ENCODE measurements around the gene STRA8.
A peak's percentile ranks its signal among the peaks of the same experiment; 100 is the strongest.
"Not testable (repeated sequence)": the region's sequence is repeated elsewhere in the genome, so short reads cannot be mapped to it uniquely, and the experiment has no call there.

The STRA8 gene

GRCh38 chr7:135205850-135206249 lies 27.8 kb upstream of the STRA8 start:
- DNase-seq: no peak

- peak; percentile 40 to 73 (median 51) for DNase-seq
Measured at GRCh38 chr7:135206941-135207391, 26.7 kb upstream of the STRA8 start.

- DNase-seq: peak in 3 of 4 experiments; percentile 15 to 27 (median 18)
Measured at GRCh38 chr7:135207406-135208101, 26.1 kb upstream of the STRA8 start.

GRCh38 chr7:135208102-135208793 lies 25.4 kb upstream of the STRA8 start:
- DNase-seq: peak; percentile 63 to 80 (median 72)

GRCh38 chr7:135209225-135209834 lies 24.3 kb upstream of the STRA8 start:
- peak; percentile 30 to 81 (median 60) for DNase-seq

- DNase-seq: peak in 1 of 4 experiments; percentile 52
Measured at GRCh38 chr7:135210888-135211178, 22.8 kb upstream of the STRA8 start.

- DNase-seq: peak; percentile 95 to 99 (median 98)
Measured at GRCh38 chr7:135211179-135211945, 22.3 kb upstream of the STRA8 start, which contains the start of gene WDR91. Gene WDR91 (minus strand): TSS chr7:135211526. CDS start chr7:135211502, 24 bp downstream.

- not testable (repeated sequence) for DNase-seq
Measured at GRCh38 chr7:135211946-135212685, 21.5 kb upstream of the STRA8 start.

- no peak for DNase-seq
Measured at GRCh38 chr7:135213831-135214230, 19.8 kb upstream of the STRA8 start.

- no peak for DNase-seq
Measured at GRCh38 chr7:135215180-135215579, 18.5 kb upstream of the STRA8 start.

GRCh38 chr7:135215698-135216097 lies 17.9 kb upstream of the STRA8 start:
- no peak for DNase-seq

GRCh38 chr7:135217645-135218509 lies 15.8 kb upstream of the STRA8 start:
- DNase-seq: no peak

GRCh38 chr7:135224027-135224426 lies 9.6 kb upstream of the STRA8 start:
- peak in 2 of 4 experiments; percentile 44 to 57 for DNase-seq

- no peak for DNase-seq
Measured at GRCh38 chr7:135231686-135232085, 2.0 kb upstream of the STRA8 start.

GRCh38 chr7:135232087-135232486 lies 1.6 kb upstream of the STRA8 start:
- DNase-seq: no peak

GRCh38 chr7:135232720-135233119 lies 918 bp upstream of the STRA8 start:
- no peak for DNase-seq

- DNase-seq: not testable (repeated sequence)
Measured at GRCh38 chr7:135234095-135234494, 457 bp downstream of the STRA8 start.

- DNase-seq: no peak
Measured at GRCh38 chr7:135234727-135235126, 1.1 kb downstream of the STRA8 start.

- DNase-seq: no peak
Measured at GRCh38 chr7:135235841-135236240, 2.2 kb downstream of the STRA8 start.

GRCh38 chr7:135236727-135237126 lies 3.1 kb downstream of the STRA8 start:
- DNase-seq: peak; percentile 13 to 47 (median 30)

GRCh38 chr7:135238112-135238744 lies 4.6 kb downstream of the STRA8 start:
- no peak for DNase-seq

All from suppressor macrophage (primary cell).